IPS-11a (cell line): ENCODE results near the gene CERS3.

ENCODE experiments used
- H3K4me3 ChIP-seq: one replicate; pipeline ENCODE4 v1.5.1; 2013; ENCODE audit warnings: low read depth, low read length, control low read depth

CERS3 gene

DNA sequence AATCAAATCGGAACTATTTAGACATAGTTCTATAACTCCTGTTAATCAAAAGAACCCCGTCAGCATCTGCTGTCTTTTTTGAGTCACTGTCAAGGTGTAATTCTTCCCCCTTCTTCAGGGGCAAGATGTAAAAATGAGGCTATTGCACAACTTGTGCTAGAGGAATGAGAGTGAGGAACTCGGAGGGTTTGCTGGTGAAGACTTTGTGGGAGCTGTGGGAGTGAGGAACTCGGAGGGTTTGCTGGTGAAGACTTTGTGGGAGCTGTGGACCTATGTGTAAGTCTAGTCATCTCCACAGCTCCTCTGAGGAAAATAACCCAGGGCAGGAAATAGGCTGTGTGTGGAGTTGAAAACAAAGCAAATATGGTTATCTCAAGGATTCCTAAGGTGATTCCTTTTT is 2.5 kb upstream of the CERS3 start:
- no peak overlapping the region for H3K4me3 ChIP-seq

DNA sequence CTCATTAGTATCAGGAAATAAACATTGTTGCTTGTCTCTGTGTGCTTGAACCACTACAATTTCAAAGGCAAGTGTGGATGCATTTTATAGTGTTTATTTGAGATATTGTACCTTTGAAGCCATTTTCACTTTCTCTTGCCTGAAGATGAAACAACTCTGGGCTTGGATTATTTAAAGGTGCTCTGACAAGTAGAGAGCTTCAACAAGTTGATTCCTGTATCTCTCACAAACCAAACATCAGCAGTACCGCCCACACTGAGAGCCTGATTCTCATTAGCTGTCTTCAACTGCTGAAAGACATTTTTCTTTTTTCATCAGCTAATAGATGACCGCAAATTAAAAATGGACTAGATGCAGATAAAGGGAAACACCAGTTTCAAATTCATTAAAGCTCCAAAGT is 806 bp upstream of the CERS3 start:
- H3K4me3 ChIP-seq: no peak overlapping the region

DNA sequence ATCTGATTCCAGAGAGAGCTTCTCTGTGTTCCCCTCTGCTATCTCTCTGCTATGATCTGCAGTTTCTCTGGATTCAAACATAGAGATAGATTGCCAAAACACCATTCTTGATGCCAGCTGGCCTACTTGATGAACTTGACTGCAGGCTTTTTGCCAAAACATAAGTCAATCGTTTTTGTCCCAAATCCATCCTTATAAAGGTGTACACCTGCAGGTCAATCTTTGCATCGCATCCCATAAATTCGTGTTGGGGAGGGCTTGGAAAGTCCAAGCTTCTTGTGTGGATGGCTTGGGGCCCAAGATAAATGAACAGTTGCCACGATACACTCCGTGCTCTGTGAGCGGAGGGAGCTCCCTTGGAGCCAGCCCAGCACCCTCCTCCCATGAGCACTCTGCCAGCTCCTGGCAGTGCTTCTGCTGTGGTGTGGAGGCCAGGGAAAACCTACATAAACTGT is 2.7 kb downstream of the CERS3 start:
- no peak overlapping the region for H3K4me3 ChIP-seq

DNA sequence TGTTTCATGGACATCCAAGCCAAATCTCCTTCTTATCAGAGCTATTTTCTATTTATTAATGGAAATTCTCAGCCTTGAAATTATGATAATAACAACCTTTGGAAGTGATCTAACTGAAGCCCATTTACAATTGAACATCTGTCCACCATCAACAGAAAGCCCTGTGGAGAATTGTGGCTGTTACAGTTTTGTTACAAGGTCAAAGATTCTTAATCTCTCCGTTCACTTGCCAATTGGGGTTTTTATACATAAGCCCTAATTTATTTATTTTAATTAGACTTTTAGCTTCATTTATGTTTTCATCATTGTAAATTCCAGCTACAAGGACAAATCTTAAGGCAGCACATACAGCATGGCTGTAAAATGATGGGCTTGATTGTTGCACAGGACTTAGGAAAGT is 3.3 kb downstream of the CERS3 start:
- no peak overlapping the region for H3K4me3 ChIP-seq

DNA sequence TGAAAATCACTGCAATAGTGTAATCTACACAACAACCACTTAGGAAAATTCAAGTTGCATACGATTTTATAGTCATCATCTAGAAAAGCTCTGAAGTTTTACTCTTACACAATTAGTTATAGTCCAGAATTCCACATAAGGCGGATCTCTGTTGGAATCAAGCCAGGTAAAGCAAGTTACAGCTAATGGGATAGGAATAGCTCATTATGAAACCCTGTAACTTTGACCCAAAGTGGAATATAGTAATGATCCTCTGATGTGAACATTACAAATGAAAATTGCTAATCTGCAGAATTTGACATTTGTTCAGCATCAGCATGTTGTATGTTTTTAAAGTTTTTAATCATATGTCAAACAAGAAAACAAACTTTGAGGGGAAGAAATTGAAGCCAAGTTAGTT is 4.4 kb downstream of the CERS3 start:
- no peak overlapping the region for H3K4me3 ChIP-seq

DNA sequence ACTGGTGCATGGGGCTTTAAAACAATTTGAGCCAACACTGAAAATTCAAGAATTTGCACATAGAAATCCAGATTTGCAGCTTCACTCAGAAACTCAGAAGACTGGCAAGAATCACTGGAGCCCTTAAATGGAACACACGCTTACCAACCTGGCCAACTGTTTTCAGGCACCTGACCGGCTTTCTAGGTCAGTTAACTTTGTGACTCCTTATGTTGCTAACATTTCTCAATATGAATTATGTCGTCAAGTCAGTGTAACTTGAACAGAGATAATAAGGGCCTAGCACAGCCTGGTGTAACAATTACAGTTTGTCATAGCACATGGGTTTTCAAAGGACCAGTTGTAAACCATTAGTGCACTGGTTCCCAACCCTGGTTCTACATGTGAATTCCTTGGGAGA is 6.8 kb downstream of the CERS3 start:
- H3K4me3 ChIP-seq: no peak overlapping the region

DNA sequence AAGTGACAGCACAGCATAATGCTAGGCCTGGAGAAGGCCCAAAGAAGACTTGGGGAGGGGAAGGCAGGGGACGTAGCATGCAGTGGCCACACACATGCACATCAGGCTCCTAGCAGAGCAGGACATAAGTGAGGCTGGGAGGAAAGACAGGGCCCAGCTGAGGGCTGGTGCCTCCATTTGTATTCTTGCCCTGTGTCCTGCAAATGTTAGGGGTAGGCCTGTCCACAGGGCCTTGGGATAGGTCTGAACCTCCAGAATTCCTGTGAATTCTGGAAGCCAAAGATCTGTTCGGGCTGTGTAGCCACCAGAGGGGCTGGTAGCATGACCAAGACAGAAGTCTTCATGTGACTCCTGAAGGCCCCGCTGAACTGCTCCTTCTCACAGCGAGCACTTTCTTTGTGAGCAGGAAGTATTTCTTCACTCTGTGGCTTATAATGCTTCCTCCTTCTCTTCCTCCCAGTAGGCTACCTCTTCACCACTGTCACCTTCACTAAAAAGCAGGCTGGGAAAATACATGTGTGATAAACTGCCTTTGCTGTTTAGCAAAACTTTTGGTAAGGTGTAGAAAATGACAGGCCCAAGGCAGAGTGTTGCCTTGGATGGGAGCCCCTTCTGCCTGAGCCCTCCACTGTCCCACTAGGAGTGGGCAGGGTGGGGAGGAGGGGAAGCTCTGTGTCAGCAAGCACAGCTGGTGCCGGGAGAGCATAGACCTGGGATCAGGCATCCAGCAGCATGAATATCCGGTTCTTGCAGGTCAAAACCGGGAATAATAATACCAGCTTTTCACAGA is 8.4 kb downstream of the CERS3 start:
- no peak overlapping the region for H3K4me3 ChIP-seq

DNA sequence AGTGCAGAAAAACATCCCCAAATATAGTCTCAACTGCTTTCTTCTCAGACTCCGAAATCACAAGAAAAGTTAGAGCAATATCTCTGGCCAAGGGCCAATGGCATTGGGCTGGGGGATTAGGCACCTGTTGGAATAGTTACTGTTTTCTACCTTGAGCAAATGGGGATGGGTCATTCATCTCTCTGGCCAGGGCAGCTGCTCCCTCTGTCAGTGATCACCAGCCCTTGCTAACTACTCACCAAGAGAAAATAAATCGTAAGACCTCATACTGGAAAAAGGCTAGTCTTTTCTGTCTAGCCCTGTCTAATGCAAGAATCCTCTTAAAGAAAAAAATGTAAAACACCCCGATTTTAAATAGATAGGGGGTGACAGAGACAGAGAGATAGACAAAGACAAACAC is 10.9 kb downstream of the CERS3 start:
- no peak overlapping the region for H3K4me3 ChIP-seq

DNA sequence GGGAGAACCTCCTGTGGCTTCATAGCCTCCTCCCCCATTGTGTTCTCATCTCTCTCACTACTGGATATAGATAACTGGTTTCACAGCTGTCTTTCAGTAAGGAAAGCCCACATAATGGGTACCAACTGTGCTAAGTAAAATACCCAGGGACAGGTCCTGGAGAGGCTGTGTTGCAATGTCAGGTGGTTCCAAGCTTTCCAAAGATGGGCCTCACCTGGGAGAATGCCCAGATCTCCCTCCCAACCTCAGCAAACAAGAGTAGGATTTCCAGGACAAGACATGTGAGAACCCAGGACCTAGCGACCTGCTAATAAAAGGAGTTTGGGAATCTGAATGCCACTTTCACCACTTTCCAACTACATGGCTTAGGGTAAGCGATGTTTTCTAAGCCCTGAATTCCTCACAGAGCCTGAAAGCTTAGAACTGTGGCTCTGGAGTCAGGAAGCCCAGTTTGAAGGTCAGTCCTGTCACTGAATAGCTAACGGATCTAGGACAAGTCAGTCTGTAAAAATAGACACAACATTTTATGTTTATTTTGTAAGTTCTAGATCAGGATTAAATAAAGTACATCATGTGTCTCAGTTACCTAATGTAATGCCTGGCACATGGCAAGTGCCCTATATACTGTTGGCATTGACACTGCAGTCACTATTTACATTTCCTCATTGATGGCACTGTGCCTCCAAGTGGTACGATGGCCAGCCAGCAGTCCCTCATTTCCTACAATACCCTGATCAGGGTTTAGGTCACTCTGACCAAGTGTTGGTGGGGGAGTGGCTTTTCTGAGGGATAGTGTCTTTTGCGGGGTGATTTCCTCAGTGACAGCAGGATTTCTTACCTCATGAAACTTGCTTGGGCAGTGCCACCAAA is 11.9 kb downstream of the CERS3 start:
- no peak overlapping the region for H3K4me3 ChIP-seq

DNA sequence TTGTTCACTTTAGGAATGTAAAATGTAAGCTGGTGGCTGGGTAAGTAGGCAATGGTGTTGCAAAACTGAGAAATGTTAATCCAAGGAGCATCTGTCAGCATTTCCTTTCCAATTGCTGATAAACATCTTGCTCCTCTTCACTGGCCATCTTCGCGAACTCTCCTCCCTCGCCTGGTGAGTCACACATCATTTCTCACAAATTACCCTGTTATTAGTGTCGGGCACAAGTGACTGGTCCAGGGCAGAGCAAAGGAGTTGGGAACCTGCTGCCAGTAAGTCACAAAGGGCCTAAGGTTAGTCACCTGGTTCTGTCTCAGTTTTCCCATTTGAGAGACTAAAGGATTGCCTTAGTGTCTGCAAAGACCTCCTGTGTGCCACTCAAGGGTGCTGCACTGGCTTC is 13.0 kb downstream of the CERS3 start:
- H3K4me3 ChIP-seq: no peak overlapping the region

DNA sequence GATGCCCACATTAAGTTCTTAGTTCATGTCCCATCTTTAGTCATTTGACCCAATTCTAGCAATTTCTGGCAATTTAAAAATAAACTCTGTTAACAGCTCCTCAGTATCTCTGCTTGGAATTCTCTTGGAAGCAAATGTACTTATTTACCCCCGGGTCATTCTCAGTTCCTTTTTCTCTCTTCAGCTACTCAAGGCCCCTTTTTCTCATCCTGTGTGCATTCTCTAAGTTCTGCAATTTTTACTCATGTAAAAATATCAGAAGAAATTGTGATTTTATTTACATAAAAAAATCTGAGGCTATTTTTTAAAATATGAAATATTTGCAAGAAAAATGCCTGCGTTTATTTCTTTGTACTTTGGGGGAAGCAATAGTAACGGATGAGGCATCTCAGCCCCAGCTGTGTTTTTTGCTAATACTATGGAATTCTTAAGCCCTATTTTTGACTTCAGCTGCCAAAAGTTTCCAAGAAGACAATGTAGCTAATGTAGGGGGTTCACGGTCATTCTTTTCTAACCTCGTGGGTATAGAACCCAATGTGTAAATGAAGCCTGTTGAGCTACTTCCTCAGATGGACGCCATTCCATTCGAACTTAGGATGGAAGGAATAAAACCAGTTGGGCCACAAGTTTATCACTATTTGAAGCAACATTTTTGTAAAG is 20.0 kb downstream of the CERS3 start:
- no peak overlapping the region for H3K4me3 ChIP-seq

DNA sequence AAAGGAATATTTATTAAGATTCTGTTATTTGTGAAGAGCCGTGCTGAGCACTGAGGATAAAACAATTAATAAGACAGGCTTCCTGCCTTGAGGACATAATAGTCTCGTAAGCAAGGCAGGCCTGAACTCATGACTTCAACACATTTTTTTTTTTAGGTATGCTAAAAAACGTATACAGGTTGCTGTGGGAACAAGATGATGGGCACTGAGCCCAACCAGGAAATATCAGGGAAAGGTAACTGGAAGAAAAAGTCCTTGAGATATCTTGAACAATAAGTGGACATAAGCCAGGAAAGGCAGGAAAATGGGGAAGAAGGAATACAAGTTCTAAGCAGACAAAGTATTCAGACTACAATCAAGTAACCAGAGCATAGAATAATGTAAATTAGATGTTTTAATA is 26.1 kb downstream of the CERS3 start:
- H3K4me3 ChIP-seq: no peak overlapping the region

DNA sequence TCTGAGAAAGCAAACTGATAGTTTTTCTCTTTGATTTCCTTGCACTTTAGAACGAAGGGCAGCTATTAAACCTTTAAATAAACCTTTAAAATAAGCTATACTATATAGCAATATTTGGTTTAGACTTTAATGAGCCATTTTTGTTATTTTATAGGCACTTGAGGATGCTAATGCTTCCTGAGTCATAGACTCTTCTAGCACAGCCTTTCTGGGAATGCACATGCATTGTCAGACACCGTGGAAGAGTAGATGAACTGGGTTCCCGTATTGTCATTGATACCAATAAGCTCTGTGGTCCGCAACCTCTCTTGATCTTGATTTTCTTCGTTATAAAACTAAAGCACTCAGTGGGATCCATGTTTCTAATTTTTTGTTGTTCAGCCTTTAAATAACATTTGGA is 27.6 kb downstream of the CERS3 start:
- no peak overlapping the region for H3K4me3 ChIP-seq

DNA sequence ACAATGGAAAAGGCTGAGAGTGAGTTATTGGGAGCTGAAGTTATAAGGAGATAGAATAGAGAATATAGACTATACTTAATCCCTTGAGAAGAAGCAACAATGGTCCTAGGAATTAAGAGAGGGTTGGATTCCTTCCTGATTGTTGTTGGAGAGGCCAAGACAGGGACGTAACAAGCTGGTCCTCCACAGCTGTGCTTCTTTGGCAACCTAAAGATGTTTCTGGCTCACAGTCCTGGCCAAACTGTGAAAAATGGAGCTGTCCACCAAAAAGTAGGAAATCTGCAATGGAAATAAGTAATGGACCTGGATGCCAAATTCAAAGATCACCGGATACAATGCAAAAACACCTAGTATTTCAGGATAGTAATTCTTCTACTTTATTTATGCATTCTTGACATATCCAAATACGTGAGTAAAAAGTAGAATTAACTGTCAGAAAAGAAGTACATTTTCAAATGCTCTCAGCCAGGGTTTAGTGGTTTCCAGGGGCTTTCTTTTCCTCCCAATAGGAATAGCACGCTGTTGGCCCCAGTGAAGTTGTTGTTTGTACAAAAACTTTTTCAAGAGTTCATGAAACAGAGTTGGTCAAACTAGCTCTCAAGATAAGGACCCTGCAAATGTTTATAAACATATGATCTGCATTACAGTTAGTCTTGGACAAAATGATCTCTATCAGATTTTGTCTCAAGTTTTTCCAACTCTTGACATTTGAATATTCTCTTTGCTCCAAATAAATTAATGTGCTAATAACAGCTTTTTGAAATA is 28.3 kb downstream of the CERS3 start:
- no peak overlapping the region for H3K4me3 ChIP-seq

DNA sequence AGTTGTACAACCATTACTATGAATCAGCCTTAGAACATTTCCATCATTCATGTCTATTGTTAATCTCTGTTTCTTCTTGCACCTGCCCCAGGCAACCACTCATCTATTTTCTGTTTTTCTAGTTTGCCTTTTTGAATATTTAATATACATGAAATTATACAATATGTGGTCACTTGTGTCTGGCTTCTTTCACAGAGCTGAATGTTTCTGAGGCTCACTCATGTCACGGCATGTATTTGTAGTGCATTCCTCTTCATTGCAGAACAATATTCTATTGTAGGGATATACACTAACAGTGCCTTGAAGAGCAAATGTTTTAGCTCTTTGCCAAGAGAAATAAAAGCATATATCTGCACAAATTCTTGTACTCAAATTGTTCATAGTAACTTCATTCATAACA is 32.9 kb downstream of the CERS3 start:
- H3K4me3 ChIP-seq: no peak overlapping the region

DNA sequence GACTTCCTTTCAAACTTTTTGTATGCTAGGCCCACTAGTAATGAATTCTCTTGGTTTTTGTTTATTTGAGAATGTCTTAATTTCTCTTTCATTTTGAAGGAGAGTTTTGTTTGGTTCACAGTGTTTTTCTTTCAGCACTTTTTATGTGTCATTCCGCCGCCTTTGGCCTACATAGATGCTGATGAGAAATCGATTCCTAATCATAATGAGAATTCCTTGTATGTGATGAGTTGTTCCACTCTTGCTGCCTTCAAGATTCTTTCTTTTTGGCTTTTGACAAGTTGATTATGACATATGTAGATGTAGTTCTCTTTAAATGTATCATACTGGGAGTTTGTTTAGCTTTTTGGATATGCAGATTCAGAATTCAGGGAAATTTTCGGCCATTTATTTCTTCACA is 35.5 kb downstream of the CERS3 start:
- no peak overlapping the region for H3K4me3 ChIP-seq

DNA sequence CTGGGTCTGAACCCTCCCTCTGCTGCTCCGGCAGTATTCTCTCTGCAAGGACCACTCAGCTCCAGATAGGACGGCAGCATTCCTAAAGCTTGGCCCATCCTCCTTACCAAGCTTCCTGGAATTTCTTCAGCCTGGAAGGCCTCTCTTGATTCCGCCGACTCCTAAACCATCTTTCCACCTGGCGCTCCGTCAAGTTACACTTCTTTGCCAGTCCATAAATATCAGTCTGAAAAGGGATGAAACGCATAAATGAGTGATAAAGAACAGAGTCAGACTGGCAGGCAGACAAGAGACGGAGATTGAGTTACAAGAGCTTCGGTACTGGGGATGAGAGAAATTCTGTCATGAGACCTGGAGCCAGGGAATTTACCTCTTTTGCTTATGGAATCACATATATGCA is 44.3 kb downstream of the CERS3 start:
- no peak overlapping the region for H3K4me3 ChIP-seq

DNA sequence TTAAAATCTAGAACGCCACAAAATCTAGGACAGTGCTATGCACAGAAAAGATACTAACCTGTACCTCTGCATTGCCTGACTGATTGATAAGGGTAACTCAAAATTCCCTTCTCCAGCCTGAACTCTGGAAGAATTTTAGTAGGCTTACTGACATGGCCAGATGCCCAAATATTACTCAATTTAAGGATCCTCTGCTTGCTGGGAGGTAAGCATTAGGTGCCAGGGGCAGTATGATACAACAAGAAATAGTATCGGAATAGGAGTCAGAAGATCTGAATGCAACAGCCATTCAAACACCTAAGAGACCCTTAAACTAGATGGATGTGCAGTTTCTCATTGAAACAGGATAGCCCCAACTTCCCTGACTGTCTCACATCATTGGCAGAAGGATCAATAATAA is 45.4 kb downstream of the CERS3 start:
- no peak overlapping the region for H3K4me3 ChIP-seq

DNA sequence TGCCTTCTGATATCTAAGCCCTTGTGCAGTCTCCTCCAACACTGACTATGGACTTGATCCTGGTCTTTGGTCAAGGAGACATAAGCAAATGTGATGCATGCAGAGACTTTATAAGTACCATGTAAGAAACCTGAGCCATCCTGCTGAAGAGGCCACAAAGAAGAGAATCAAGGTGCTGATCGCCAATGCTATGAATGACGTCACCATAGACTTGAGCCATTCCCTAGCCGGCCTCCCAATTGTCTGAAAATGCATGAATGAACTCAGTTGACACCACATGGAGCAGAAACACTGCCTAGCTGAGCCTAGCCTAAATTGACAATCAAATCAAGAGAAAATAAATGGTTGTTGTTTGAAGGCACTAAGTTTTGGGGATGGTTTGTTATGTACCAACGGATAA is 51.9 kb downstream of the CERS3 start:
- H3K4me3 ChIP-seq: no peak overlapping the region

DNA sequence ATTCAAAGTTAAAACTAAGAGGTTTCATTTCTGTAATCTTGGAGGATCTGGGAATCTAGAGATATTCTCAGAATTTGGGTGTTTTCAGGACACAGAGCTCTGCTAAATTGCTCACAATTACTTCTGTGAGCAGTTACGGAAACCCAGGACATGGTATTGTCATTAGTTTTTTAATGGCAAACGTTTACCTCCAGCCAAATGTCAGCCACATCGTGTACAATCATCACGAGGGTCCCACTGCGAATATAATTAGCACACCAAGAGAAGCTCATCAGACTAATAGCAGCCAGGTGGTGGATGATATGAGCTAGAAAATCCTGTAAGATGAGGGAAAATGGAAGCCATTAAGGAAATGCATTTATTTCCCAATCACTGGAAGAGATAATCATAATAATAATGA is 56.0 kb downstream of the CERS3 start:
- H3K4me3 ChIP-seq: no peak overlapping the region

DNA sequence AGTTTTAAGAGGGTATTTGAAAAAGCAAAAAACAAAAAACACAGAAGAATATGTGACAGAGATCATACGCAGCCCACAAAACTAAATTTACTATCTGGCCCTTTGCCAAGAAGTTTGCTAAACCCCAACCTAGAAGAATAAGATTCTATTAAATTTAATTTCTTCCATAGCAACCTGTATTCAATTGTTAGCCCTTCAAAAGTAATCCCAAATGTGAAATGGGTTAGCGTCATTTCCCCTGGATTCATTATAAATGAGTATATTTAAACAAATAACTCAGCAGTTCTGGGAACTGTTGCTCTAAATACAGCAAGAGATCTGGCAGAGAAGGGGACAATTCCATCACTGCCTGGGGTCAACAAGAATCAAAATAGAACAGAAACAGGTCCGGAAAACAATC is 56.8 kb downstream of the CERS3 start:
- no peak overlapping the region for H3K4me3 ChIP-seq
